PFSK-1 (cell line): ENCODE data around the gene WWC2.

Source experiments
- FOXP2 ChIP-seq: optimal IDR thresholded peaks from 2 replicates; pipeline ENCODE3; 2011; ENCODE audit warnings: borderline replicate concordance, control low read depth, inconsistent platforms; ENCODE audit not compliant: insufficient read depth; ENCODE audit errors: extremely low read length, extremely low read depth
- POLR2AphosphoS5 ChIP-seq: IDR thresholded peaks from 2 replicates; pipeline ENCODE4 v1.6.1; 2012; ENCODE audit warnings: low read depth, mild to moderate bottlenecking, control low read depth, low read length, moderate library complexity
- SIN3A ChIP-seq: IDR thresholded peaks from 2 replicates; pipeline ENCODE4 v1.6.1; 2012; ENCODE audit warnings: mild to moderate bottlenecking, low read length, moderate library complexity, borderline replicate concordance; ENCODE audit not compliant: insufficient read depth
- TAF1 ChIP-seq: IDR thresholded peaks from 2 replicates; pipeline ENCODE4 v1.6.1; 2012; ENCODE audit warnings: low read length, control low read depth, borderline replicate concordance; ENCODE audit not compliant: insufficient read depth
- TF ChIP-seq, protein P1 (sequence below), 2 experiments: IDR thresholded peaks; 2 replicates each; pipeline versions ENCODE4 v1.6.1 to v1.8.0; 2011 to 2012; ENCODE audit warnings: low read depth in 2 of 2, low read length in 2 of 2, control low read depth in 1 of 2, inconsistent platforms in 1 of 2, mild to moderate bottlenecking in 1 of 2, moderate library complexity in 1 of 2; ENCODE audit not compliant: insufficient read depth in 1 of 2

Gene WWC2

DNA sequence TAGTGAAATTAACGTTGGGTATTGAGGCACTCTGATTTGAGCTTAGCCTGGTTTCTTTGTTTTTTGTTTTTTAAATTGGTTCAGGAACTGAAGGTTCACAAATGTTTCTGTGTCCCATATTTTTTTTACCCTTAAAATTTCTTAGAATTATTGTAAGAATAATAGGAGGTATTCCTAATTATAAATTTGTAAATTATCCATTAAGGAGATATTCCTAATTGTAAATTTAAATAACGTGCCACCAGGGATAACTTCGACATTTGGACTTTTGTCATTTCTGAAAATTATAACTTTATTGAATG lies 1.2 kb downstream of the WWC2 start:
- no peak for TF ChIP-seq TAF1
- TF ChIP-seq, protein P1, sequence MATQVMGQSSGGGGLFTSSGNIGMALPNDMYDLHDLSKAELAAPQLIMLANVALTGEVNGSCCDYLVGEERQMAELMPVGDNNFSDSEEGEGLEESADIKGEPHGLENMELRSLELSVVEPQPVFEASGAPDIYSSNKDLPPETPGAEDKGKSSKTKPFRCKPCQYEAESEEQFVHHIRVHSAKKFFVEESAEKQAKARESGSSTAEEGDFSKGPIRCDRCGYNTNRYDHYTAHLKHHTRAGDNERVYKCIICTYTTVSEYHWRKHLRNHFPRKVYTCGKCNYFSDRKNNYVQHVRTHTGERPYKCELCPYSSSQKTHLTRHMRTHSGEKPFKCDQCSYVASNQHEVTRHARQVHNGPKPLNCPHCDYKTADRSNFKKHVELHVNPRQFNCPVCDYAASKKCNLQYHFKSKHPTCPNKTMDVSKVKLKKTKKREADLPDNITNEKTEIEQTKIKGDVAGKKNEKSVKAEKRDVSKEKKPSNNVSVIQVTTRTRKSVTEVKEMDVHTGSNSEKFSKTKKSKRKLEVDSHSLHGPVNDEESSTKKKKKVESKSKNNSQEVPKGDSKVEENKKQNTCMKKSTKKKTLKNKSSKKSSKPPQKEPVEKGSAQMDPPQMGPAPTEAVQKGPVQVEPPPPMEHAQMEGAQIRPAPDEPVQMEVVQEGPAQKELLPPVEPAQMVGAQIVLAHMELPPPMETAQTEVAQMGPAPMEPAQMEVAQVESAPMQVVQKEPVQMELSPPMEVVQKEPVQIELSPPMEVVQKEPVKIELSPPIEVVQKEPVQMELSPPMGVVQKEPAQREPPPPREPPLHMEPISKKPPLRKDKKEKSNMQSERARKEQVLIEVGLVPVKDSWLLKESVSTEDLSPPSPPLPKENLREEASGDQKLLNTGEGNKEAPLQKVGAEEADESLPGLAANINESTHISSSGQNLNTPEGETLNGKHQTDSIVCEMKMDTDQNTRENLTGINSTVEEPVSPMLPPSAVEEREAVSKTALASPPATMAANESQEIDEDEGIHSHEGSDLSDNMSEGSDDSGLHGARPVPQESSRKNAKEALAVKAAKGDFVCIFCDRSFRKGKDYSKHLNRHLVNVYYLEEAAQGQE (IDR thresholded peaks at IDR 0.05; ENCODE audit: insufficient read depth in 1 of 2, low read depth in 2 of 2, low read length in 2 of 2), result no peak
- TF ChIP-seq POLR2AphosphoS5, result no peak
- TF ChIP-seq FOXP2, result no peak
- no peak for TF ChIP-seq SIN3A

- no peak for TF ChIP-seq FOXP2
- TF ChIP-seq TAF1, result no peak
- TF ChIP-seq SIN3A, result no peak
- TF ChIP-seq, protein P1 (IDR thresholded peaks at IDR 0.05; ENCODE audit: insufficient read depth in 1 of 2, low read depth in 2 of 2, low read length in 2 of 2), result no peak
- TF ChIP-seq POLR2AphosphoS5, result no peak
These were observed 1.8 kb downstream of the WWC2 start for GRCh38 chr4:183100827-183101226.

DNA sequence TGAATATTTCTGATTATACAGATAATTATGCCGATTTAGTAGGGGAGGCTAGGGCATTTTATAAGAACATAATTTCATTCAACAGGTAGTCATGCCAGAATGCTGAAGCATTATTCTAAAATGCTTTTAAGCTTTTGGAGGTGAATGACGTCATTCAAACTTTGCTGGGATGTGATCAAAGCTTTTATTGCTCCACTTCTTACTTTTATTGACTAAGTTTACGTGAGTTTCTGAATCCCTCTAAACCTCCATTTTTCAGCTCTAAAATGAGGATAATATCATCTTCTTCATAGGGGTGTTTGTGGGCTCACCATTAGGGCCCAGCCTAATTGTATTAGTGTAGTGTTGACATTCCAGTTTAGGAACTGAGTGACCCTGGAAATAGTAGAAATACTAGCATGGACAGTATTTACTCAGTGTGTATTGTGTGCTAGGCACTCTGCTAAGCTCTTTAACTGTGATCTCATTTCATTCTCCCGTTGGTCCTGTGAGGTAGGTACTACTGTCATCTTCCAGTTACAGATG lies 3.0 kb downstream of the WWC2 start:
- TF ChIP-seq, protein P1 (IDR thresholded peaks at IDR 0.05; ENCODE audit: insufficient read depth in 1 of 2, low read depth in 2 of 2, low read length in 2 of 2), result no peak
- no peak for TF ChIP-seq FOXP2
- no peak for TF ChIP-seq TAF1

DNA sequence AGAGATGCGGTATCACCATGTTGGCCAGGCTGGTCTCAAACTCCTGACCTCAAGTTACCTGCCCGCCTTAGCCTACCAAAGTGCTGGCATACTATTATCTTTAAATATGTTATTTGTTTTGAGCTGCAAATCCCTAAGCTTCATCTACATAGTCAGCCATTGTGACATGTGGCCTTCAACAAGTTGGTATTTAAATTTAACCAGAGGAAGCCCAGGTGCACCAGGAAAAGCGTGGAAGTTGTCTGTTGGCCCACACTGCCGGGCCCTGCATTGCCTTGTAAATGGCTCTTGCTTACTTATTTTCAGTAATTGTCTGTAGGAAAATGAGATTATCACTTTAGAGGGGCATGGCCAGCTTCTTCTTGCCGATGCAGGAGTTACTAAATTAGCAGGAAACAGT lies 6.0 kb downstream of the WWC2 start:
- TF ChIP-seq TAF1 (no peak), POLR2AphosphoS5 (no peak), SIN3A (no peak), FOXP2 (no peak)
- TF ChIP-seq, protein P1 (IDR thresholded peaks at IDR 0.05; ENCODE audit: insufficient read depth in 1 of 2, low read depth in 2 of 2, low read length in 2 of 2), result no peak

GRCh38 chr4:183106839-183107238 lies 7.8 kb downstream of the WWC2 start:
- no peak for TF ChIP-seq SIN3A
- TF ChIP-seq POLR2AphosphoS5, result no peak
- TF ChIP-seq, protein P1 (IDR thresholded peaks at IDR 0.05; ENCODE audit: insufficient read depth in 1 of 2, low read depth in 2 of 2, low read length in 2 of 2), result no peak
- TF ChIP-seq FOXP2, result no peak
- TF ChIP-seq TAF1, result no peak
